Testis (tissue), 2 donors: ENCODE results near the gene FBXO17.

Source experiments
- CTCF ChIP-seq, 3 experiments: fragments of 450-650 bp in 2 of 3; fragments of 200-600 bp in 1 of 3; sonication (generic) in 1 of 3; IDR thresholded peaks; one replicate each; pipeline ENCODE4 v1.5.1; 2016 to 2019; ENCODE audit warnings: antibody characterized with exemption in 3 of 3, mild to moderate bottlenecking in 2 of 3, moderate library complexity in 1 of 3
- POLR2A ChIP-seq: fragments of 450-650 bp; IDR thresholded peaks from one replicate; pipeline ENCODE4 v1.6.1; 2017; ENCODE audit warnings: antibody characterized with exemption, mild to moderate bottlenecking, moderate library complexity

GRCh38 chr19:38985262-38985661 is 9.7 kb upstream of the FBXO17 start:
- no peak for TF ChIP-seq CTCF (IDR thresholded peaks at IDR 0.05)
- no peak for TF ChIP-seq POLR2A
